ENCODE data around the gene FLNC. TPM values are rescaled to one million over a fixed set of nuclear protein-coding genes. Genes with fewer than 3 reads are reported as not detected.

Gene FLNC
- total and polyA plus RNA-seq, 9 of the 15 experiments (the other 6 are each of a cell fraction or from before 2014, with no cell fraction given) = 0.90 to 155 (median 28.8) TPM

DNA sequence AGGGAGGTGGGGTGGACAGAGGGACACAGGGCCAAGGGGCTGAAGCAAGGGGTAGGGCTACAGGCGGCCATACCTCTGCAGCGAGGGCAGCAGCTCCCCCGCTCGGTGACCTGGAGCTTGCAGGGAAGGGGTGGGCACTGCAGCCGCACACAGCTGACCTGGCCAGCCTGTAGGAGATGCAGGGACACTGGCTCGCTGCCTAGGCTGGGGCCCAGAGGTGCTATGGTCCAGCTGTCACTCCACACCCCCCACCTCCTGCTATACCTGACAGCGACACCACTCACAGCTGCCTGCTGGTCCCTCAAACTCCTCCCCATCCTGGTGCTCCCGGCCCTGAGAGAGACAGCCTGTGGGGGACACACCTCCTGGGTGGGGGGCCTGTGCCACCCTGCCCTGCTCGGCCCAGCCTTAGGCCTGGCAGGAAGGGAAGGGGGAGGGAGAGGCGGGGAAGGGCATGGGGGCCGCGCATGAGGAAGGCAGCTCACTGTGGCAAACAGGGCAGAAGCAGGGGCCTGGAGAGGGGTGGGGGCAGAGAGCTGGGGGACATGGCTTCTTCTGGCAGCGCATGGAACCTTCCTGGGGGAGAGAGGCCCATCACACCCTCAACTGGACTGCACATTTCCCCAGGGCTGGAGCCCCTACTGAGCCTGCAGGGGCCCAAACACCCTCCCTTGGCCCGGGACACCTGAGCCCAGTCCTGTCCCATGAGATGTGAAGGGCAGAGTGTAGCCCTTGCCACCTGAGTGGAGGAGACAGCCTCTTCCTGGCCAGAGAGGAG is 56.4 kb downstream of the FLNC start (continued):
- TF ChIP-seq, protein P1, sequence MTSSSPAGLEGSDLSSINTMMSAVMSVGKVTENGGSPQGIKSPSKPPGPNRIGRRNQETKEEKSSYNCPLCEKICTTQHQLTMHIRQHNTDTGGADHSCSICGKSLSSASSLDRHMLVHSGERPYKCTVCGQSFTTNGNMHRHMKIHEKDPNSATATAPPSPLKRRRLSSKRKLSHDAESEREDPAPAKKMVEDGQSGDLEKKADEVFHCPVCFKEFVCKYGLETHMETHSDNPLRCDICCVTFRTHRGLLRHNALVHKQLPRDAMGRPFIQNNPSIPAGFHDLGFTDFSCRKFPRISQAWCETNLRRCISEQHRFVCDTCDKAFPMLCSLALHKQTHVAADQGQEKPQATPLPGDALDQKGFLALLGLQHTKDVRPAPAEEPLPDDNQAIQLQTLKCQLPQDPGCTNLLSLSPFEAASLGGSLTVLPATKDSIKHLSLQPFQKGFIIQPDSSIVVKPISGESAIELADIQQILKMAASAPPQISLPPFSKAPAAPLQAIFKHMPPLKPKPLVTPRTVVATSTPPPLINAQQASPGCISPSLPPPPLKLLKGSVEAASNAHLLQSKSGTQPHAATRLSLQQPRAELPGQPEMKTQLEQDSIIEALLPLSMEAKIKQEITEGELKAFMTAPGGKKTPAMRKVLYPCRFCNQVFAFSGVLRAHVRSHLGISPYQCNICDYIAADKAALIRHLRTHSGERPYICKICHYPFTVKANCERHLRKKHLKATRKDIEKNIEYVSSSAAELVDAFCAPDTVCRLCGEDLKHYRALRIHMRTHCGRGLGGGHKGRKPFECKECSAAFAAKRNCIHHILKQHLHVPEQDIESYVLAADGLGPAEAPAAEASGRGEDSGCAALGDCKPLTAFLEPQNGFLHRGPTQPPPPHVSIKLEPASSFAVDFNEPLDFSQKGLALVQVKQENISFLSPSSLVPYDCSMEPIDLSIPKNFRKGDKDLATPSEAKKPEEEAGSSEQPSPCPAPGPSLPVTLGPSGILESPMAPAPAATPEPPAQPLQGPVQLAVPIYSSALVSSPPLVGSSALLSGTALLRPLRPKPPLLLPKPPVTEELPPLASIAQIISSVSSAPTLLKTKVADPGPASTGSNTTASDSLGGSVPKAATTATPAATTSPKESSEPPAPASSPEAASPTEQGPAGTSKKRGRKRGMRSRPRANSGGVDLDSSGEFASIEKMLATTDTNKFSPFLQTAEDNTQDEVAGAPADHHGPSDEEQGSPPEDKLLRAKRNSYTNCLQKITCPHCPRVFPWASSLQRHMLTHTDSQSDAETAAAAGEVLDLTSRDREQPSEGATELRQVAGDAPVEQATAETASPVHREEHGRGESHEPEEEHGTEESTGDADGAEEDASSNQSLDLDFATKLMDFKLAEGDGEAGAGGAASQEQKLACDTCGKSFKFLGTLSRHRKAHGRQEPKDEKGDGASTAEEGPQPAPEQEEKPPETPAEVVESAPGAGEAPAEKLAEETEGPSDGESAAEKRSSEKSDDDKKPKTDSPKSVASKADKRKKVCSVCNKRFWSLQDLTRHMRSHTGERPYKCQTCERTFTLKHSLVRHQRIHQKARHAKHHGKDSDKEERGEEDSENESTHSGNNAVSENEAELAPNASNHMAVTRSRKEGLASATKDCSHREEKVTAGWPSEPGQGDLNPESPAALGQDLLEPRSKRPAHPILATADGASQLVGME (CRISPR knock-in tag; IDR thresholded peaks at IDR 0.05) = no peak
- TF ChIP-seq, protein P2, sequence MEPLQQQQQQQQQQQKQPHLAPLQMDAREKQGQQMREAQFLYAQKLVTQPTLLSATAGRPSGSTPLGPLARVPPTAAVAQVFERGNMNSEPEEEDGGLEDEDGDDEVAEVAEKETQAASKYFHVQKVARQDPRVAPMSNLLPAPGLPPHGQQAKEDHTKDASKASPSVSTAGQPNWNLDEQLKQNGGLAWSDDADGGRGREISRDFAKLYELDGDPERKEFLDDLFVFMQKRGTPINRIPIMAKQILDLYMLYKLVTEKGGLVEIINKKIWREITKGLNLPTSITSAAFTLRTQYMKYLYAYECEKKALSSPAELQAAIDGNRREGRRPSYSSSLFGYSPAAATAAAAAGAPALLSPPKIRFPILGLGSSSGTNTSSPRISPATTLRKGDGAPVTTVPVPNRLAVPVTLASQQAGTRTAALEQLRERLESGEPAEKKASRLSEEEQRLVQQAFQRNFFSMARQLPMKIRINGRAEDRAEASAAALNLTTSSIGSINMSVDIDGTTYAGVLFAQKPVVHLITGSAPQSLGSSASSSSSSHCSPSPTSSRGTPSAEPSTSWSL (CRISPR knock-in tag; IDR thresholded peaks at IDR 0.05; ENCODE audit: borderline replicate concordance) = no peak
- TF ChIP-seq POLR2B (IDR thresholded peaks at IDR 0.05; ENCODE audit: low read depth, partially characterized antibody) = no peak
- no peak for TF ChIP-seq CREM (IDR thresholded peaks at IDR 0.05; ENCODE audit: low read depth)
- TF ChIP-seq MBD2 (IDR thresholded peaks at IDR 0.05; ENCODE audit: borderline replicate concordance, low read depth) = no peak
- TF ChIP-seq YBX1 (IDR thresholded peaks at IDR 0.05) = no peak
- TF ChIP-seq, protein P3, sequence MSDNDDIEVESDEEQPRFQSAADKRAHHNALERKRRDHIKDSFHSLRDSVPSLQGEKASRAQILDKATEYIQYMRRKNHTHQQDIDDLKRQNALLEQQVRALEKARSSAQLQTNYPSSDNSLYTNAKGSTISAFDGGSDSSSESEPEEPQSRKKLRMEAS (CRISPR knock-in tag; IDR thresholded peaks at IDR 0.05) = 0 out of 2 replicates have a peak, but pooled peaks have one; percentile 13
- TF ChIP-seq TBL1XR1 (IDR thresholded peaks at IDR 0.05; ENCODE audit: low read length in 2 of 2) = no peak
- no peak for TF ChIP-seq FOXP1 (CRISPR knock-in tag; IDR thresholded peaks at IDR 0.05)
- TF ChIP-seq, protein P4, sequence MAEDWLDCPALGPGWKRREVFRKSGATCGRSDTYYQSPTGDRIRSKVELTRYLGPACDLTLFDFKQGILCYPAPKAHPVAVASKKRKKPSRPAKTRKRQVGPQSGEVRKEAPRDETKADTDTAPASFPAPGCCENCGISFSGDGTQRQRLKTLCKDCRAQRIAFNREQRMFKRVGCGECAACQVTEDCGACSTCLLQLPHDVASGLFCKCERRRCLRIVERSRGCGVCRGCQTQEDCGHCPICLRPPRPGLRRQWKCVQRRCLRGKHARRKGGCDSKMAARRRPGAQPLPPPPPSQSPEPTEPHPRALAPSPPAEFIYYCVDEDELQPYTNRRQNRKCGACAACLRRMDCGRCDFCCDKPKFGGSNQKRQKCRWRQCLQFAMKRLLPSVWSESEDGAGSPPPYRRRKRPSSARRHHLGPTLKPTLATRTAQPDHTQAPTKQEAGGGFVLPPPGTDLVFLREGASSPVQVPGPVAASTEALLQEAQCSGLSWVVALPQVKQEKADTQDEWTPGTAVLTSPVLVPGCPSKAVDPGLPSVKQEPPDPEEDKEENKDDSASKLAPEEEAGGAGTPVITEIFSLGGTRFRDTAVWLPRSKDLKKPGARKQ (CRISPR knock-in tag; IDR thresholded peaks at IDR 0.05) = no peak
- no peak for TF ChIP-seq HNRNPH1 (optimal IDR thresholded peaks at IDR 0.05; ENCODE audit: low read depth, low read length)
- TF ChIP-seq DACH1 (IDR thresholded peaks at IDR 0.05; ENCODE audit: partially characterized antibody) = peak; percentile 31
- TF ChIP-seq, protein P5, sequence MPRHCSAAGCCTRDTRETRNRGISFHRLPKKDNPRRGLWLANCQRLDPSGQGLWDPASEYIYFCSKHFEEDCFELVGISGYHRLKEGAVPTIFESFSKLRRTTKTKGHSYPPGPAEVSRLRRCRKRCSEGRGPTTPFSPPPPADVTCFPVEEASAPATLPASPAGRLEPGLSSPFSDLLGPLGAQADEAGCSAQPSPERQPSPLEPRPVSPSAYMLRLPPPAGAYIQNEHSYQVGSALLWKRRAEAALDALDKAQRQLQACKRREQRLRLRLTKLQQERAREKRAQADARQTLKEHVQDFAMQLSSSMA (CRISPR knock-in tag; IDR thresholded peaks at IDR 0.05) = no peak
- TF ChIP-seq, protein P6, sequence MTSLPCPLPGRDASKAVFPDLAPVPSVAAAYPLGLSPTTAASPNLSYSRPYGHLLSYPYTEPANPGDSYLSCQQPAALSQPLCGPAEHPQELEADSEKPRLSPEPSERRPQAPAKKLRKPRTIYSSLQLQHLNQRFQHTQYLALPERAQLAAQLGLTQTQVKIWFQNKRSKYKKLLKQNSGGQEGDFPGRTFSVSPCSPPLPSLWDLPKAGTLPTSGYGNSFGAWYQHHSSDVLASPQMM (CRISPR knock-in tag; IDR thresholded peaks at IDR 0.05) = no peak
- TF ChIP-seq CEBPG (CRISPR knock-in tag; IDR thresholded peaks at IDR 0.05) = no peak
- no peak for TF ChIP-seq CEBPG (tag; conservative IDR thresholded peaks at IDR 0.05 in 1 of 2, IDR thresholded peaks at IDR 0.05 in 1 of 2)
- no peak for TF ChIP-seq ZKSCAN8 (CRISPR knock-in tag; IDR thresholded peaks at IDR 0.05)
